Central memory CD8-positive, alpha-beta T cell (primary cell): Measurements from ENCODE around the gene EFCAB10.
A peak's percentile ranks its signal among the peaks of the same experiment; 100 is the strongest.
"Not testable (repeated sequence)": the region's sequence is repeated elsewhere in the genome, so short reads cannot be mapped to it uniquely, and the experiment has no call there.

Experiments used
- ATAC-seq: fragments of 150-1000 bp; cut with Tn5 transposase; replicated peaks from 2 replicates; pipeline ENCODE4 v1.10.0; 2022; ENCODE audit warnings: mild to moderate bottlenecking, moderate FRiP score, moderate number of reproducible peaks; ENCODE audit not compliant: poor library complexity, severe bottlenecking; ENCODE audit errors: extremely low read depth
- DNase-seq, 2 donors: peaks; one replicate each; pipeline ENCODE4 v3.0.0; 2021; ENCODE audit warnings: low spot score in 2 of 2
- H3K27ac Mint-ChIP-seq: one replicate; pipeline ENCODE4 v1.8.0; 2022; ENCODE audit warnings: low read depth, mild to moderate bottlenecking, moderate library complexity, mixed read lengths
- H3K27me3 Mint-ChIP-seq: one replicate; pipeline ENCODE4 v1.8.0; 2022; ENCODE audit warnings: mixed read lengths
- H3K36me3 Mint-ChIP-seq: one replicate; pipeline ENCODE4 v1.8.0; 2022; ENCODE audit warnings: mild to moderate bottlenecking, moderate library complexity, mixed read lengths; ENCODE audit not compliant: insufficient read depth
- H3K4me1 Mint-ChIP-seq: one replicate; pipeline ENCODE4 v1.8.0; 2022; ENCODE audit warnings: mixed read lengths
- H3K4me3 Mint-ChIP-seq: one replicate; pipeline ENCODE4 v1.8.0; 2022; ENCODE audit warnings: mild to moderate bottlenecking, moderate library complexity, mixed read lengths
- H3K9me3 Mint-ChIP-seq: one replicate; pipeline ENCODE4 v1.8.0; 2022; ENCODE audit warnings: mixed read lengths

EFCAB10 gene

DNA sequence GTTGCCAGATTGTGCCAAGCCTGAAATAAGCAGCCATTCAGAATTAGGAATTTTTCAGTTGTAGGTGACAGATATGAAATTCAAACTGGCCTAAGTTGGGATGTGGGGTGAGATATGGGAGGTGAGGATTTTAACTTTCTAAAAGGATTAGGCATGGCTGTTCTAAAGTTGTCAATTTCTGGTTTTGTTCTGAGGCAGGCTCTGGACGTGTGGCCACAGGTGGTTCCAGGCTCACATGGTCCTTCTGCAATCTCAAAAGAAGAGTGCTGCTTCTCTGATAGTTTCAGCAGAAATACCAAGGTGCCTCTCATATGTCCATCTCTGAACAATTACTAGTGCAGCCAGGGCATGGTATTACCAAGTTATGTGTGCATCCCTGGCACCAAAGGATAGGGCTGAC is 21.4 kb downstream of the EFCAB10 start:
- DNase-seq, result no peak
- Mint-ChIP-seq H3K9me3 (no peaks in the 10 kb centered on the region), H3K27ac (no peak overlapping the region), H3K4me1 (no peaks in the 10 kb centered on the region), H3K27me3 (no peaks in the 10 kb centered on the region), H3K4me3 (no peak overlapping the region), H3K36me3 (peaks cover 61% of the 10 kb centered on the region)
- no peak for ATAC-seq

- Mint-ChIP-seq H3K9me3 (no peaks in the 10 kb centered on the region), H3K4me3 (no peak overlapping the region), H3K4me1 (peaks cover 28% of the 10 kb centered on the region), H3K36me3 (peaks cover 59% of the 10 kb centered on the region), H3K27me3 (no peaks in the 10 kb centered on the region), H3K27ac (no peak overlapping the region)
- DNase-seq, result no peak
- ATAC-seq, result no peak
Observed at GRCh38 chr7:105538339-105538738, 43.0 kb downstream of the EFCAB10 start.

DNA sequence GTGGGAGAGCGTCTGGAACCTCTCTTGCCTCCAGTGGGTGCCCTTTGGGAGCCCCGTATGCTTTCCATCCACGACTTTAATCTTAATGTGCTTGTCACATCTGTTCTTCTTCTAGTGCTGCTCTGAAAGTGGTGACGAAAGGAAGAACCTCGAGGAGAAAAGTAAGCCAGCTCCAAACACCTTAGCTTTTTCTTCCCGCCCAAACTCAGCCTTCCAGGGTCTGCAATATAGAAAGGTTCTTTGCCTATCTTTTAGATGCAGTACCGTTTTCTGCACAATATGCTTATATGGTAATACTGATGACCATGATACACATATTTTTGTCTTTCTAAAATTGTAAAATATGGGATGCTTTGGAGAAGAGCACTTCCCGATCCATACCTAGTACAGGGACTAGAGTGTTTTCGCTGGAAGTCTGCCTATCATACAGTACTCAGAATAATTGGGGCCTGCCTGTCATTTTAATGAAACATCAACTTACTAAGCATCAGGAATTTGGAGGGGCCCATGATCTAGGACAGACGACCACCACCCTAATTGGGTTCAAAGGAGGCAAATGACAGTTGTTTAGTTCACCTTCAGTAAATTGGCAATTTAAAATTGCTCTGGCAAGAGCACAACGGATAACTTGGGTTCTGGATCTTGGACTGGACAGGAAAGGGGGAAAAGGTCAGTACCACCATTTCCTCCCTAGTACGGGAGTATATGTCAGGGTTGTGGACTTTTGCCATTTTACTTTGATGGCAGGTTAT is 48.4 kb downstream of the EFCAB10 start:
- H3K4me3 Mint-ChIP-seq, result peak overlapping the region; percentile 86
- ATAC-seq (no peak), DNase-seq (no peak)
- peak overlapping the region; percentile 88 for H3K27ac Mint-ChIP-seq
- peaks cover 44% of the 10 kb centered on the region for H3K4me1 Mint-ChIP-seq
- H3K27me3 Mint-ChIP-seq, result no peaks in the 10 kb centered on the region
- H3K9me3 Mint-ChIP-seq, result no peaks in the 10 kb centered on the region
- H3K36me3 Mint-ChIP-seq, result peaks cover 34% of the 10 kb centered on the region

DNA sequence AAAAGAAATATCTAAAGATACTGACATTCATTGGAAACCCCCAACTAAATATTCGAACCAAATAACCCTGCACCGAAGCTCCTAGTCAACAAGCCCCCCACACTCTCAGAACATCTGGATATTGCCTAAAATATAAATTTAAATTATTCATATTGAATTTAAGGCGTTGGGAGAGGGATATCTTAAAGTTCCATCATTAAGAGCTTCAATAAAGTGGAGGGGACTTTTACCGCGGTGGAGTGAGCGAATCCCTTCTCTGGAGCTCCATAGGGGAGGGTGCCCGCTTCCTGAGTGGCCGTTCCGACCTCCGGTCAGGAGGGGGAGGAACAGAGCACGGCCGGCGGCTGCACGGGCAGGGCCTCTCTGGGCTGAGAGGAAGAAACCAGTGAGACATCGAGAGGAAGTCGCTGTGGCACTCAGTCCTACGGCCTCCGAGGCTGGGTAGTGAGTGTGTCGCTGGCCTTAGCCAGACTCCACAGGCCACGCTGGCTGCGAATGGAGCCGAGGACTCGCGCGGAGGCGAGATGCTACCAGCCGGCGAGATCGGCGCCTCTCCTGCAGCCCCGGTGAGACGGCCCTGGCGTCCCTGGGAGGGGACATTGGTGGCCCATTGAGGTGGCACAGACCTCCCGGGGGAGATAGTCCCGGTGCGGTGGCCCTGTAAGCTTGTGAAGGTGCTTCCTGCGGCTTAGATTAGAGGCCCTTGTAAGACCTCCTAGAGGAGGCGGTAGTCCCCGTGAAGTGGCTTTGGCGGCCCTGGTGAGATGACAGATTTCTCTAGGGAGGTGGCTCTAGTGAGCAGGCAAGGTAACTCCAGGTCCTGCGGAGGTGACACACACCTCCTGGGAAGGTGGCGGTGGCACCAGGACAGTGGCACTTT is 49.3 kb downstream of the EFCAB10 start, which contains the start of gene RINT1:
Gene RINT1 (plus strand): TSS at position 410 of the 880 bp plus-strand sequence. CDS start 115 bp downstream, at position 525.
- H3K4me3 Mint-ChIP-seq, result peak within 1 kb of the TSS; percentile 86
- DNase-seq (peak; percentile 82 to 88), ATAC-seq (peak; percentile 93)
- H3K27me3 Mint-ChIP-seq, result no peaks in the 10 kb centered on the region
- peaks cover 44% of the 10 kb centered on the region for H3K4me1 Mint-ChIP-seq
- no peaks in the 10 kb centered on the region for H3K9me3 Mint-ChIP-seq
- peaks cover 29% of the 10 kb centered on the region for H3K36me3 Mint-ChIP-seq
- H3K27ac Mint-ChIP-seq, result peak within 1 kb of the TSS; percentile 88

DNA sequence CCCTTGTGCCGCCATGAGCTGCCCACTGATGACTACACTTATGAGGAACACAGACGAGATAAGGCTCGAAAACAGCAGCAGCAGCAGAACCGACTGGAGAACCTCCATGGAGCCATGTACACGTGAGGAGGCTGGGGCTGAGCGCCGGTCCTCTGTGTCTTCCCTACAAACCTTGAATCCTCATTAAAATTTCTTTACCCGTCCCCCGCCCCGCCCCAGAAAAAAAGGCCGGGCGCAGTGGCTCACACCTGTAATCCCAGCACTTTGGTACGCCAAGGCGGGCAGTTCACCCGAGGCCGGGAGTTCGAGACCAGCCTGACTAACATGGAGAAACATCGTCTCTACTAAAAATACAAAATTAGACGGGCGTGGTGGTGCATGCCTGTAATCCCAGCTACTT is 50.7 kb downstream of the EFCAB10 start:
- Mint-ChIP-seq H3K4me1 (peaks cover 35% of the 10 kb centered on the region), H3K36me3 (peaks cover 18% of the 10 kb centered on the region), H3K9me3 (no peaks in the 10 kb centered on the region), H3K27ac (no peak overlapping the region), H3K27me3 (no peaks in the 10 kb centered on the region), H3K4me3 (peak overlapping the region; percentile 86)
- ATAC-seq (no peak), DNase-seq (no peak)

- Mint-ChIP-seq H3K36me3 (peaks cover 14% of the 10 kb centered on the region), H3K27me3 (no peaks in the 10 kb centered on the region), H3K9me3 (no peaks in the 10 kb centered on the region), H3K27ac (no peak overlapping the region), H3K4me3 (peak overlapping the region; percentile 86), H3K4me1 (peaks cover 35% of the 10 kb centered on the region)
- DNase-seq (no peak), ATAC-seq (no peak)
Observed at GRCh38 chr7:105530126-105530525, 51.2 kb downstream of the EFCAB10 start.

- DNase-seq, H3K27ac Mint-ChIP-seq, ATAC-seq, H3K4me3 Mint-ChIP-seq, H3K27me3 Mint-ChIP-seq, H3K9me3 Mint-ChIP-seq: not testable (repeated sequence)
- H3K4me1 Mint-ChIP-seq, result peaks cover 26% of the 10 kb centered on the region
- H3K36me3 Mint-ChIP-seq, result peaks cover 12% of the 10 kb centered on the region
Observed at GRCh38 chr7:105527737-105528136, 53.6 kb downstream of the EFCAB10 start.

DNA sequence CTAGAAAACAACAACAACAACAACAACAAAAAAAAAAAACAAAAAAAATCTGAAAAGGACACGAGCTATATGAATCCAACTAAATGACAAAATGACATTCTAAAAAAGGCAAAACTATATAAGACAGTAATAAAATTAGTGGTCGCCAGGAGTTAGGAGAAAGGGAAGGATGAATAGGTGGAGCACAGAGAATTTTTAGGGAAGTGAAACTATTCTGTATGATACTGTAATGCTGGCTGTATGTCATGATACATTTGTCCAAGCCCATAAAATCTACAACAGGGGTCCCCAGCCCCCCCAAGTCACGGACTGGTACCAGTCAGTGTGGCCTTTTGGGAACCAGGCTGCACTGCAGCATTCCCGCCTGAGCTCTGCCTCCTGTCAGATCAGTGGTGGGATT is 56.5 kb downstream of the EFCAB10 start:
- Mint-ChIP-seq H3K4me3 (no peak overlapping the region), H3K36me3 (peaks cover 2% of the 10 kb centered on the region), H3K27ac (no peak overlapping the region), H3K9me3 (no peaks in the 10 kb centered on the region), H3K27me3 (no peaks in the 10 kb centered on the region), H3K4me1 (peaks cover 7% of the 10 kb centered on the region)
- DNase-seq, result no peak
- no peak for ATAC-seq

DNA sequence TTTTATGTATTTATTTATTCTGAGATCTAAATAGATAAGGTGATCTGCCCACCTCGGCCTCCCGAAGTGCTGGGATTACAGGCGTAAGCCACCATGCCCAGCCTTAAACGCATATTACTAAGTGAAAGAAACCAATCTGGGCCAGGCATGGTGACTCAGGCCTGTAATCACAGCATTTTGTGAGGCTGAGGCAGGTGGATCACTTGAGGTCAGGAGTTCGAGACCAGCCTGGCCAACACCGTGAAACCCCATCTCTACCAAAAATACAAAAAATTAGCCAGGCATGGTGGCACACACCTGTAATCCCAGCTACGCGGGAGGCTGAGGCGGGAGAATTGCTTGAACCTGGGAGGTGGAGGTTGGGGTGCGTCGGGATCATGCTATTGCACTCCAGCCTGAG is 56.9 kb downstream of the EFCAB10 start:
- not testable (repeated sequence) for H3K4me3 Mint-ChIP-seq, ATAC-seq, H3K4me1 Mint-ChIP-seq, DNase-seq, H3K27ac Mint-ChIP-seq, H3K36me3 Mint-ChIP-seq, H3K9me3 Mint-ChIP-seq, H3K27me3 Mint-ChIP-seq

DNA sequence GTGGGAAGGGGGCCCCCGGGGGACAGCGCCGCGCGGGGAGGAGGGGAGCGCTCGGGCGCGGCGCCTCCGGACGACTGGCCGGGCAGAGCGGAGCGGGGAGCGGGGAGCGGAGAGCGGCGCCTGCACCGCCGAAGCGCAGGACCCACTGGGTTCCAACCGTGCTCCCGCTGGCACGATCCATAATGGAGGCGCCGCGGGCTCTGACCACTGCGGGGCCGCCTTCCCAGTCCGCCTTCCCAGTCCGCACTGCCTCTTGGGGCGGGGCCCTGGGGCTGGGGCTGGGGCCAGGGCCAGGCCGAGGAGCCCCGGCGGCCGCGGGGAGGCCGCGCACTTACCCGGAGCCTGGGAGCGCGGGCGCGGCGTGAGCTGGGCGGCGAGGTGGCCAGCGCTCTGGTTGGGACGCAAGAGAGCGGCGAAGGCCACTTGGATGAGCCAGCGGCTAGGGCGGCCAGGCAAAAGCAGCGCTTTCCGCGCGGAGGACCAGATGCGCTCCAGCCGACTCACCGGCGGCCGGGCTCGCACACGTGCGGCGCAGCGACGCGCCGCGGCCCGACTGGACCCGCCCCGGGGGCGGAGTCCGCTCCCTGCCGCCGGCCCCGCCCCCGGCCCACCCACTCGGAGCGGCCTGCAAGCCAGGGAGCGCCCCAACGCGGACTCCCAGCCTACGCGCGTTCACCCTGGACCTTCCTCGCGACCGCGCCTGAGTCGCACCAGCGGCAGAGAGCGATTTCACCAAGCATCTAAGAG is 59.4 kb downstream of the EFCAB10 start, which contains the start of gene PUS7:
Gene PUS7 (minus strand): TSS at position 555 of the 747 bp plus-strand sequence. CDS start 13,759 bp downstream, outside the sequence.
- ATAC-seq (peak; percentile 90), DNase-seq (peak; percentile 48 to 56)
- peaks cover 2% of the 10 kb centered on the region for H3K36me3 Mint-ChIP-seq
- H3K9me3 Mint-ChIP-seq, result no peaks in the 10 kb centered on the region
- peak within 1 kb of the TSS; percentile 95 for H3K4me3 Mint-ChIP-seq
- H3K27ac Mint-ChIP-seq, result peak within 1 kb of the TSS; percentile 85
- H3K4me1 Mint-ChIP-seq, result no peaks in the 10 kb centered on the region
- H3K27me3 Mint-ChIP-seq, result no peaks in the 10 kb centered on the region

DNA sequence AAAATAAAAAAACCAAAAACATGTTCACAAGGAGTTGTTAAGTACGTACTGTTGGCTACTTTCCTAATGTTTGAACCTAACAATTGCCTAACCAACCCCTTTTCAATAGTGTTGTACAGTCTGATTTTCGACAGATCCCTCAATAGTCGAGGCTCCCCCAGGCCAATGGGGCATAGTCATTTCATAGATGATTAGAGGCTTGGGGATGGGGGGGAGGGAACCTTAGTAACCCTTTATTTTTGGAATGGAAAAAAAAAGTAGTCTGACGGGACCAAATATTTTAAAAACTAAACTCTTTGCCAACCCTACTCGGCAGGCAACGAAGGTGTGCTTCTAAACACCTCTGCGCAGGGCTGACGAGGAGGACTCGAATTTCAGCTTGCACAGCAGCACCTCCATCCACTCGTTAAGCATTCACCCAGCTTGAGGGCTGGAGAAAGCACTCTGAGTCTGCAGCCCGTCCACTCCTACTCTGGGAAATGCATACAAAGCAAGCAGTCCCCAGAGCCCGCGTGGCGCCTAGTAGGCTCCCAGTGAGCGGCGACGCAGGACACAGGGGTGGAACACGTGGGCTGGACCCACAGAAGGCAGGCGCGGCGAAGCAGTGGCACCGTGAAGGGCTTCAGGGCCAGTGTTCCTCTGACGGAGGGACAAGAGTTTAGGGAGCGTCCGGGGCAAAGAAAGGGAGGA is 60.1 kb downstream of the EFCAB10 start:
- DNase-seq, result no peak
- Mint-ChIP-seq H3K27me3 (no peaks in the 10 kb centered on the region), H3K4me3 (peak overlapping the region; percentile 95), H3K27ac (peak overlapping the region; percentile 85), H3K4me1 (no peaks in the 10 kb centered on the region), H3K36me3 (peaks cover 3% of the 10 kb centered on the region), H3K9me3 (no peaks in the 10 kb centered on the region)
- peak; percentile 35 for ATAC-seq

GRCh38 chr7:105520620-105521019 is 60.7 kb downstream of the EFCAB10 start:
- H3K4me1 Mint-ChIP-seq, H3K27ac Mint-ChIP-seq, H3K9me3 Mint-ChIP-seq, H3K27me3 Mint-ChIP-seq, DNase-seq, ATAC-seq, H3K36me3 Mint-ChIP-seq: not testable (repeated sequence)
- peak overlapping the region; percentile 95 for H3K4me3 Mint-ChIP-seq
